Measurements from ENCODE around the gene IL36RN.

The IL36RN gene

DNA sequence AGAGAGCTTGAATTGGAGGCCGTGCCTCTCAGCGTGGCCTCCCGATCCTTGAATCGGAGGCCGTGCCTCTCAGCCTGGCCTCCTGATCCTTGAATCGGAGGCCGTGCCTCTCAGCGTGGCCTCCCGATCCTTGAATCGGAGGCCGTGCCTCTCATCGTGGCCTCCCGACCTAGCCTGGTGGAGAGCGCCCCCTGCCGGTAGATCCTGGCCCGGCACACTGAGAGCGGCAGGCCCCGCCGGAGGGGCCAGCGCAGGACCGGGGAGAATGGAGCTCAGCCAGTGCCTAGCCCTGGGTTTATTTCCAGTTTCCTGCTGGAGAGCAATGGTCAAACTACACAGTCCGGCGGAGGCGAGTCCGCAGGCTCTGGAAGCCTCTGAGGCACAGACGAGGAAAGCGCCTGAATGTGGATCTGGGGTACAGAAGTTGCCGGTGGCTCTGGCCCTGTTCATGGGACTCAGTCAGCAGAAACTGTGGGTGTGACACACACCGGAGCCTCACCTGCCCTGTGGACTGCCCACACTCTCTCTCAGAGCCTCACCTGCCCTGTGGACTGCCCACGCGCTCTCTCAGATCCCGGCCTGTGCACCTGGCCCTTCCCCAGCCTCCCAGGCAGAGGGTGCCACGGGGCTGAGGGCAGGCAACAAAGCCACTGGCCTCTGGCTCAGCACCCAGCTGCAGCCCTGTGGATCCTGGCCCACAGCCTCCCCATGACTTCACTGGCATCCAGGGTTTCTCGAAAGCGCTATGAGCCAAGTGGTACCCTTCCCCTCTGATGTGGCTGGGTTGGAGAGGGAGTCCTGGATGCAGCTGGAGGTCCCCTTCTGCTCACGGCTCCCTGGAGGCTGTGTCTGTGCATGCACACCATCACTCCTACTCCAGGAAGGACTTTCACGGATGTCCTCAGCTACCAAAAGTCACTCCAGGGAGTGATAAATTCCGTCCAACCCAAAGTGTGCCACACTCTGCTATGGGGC, 7.8 kb upstream of the IL36RN start:
- DNase-seq (ENCODE audit: low read depth) = no peak

DNA sequence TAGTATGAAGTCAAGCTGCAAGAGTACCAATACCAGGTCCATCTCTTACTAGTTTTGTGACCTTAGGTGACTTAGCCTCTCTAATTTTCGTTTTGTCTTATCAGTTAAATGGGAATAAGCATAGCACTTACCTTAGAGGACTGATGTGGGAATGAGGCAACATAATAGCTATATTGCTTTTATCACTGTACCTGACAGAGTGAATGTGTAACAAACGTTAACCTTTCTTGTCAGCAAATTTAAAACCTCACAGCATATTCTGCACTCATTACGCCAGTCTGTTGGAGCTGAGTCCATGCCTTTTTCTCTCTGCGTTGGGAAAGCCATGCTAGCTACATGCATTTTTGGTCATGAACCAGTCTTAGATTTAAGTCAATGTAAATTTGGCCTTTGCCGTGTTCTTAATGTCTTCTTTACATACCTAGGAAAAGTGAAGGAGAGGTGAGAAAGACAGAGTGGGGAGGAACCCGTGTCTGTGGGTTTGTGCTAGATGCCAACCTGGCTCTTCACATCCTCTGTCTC, 6.5 kb upstream of the IL36RN start, which contains the start of gene IL36B:
TSS of gene IL36B (minus strand) at position 472 of the 522 bp plus-strand sequence.
- no peak for DNase-seq (ENCODE audit: low read depth)

DNA sequence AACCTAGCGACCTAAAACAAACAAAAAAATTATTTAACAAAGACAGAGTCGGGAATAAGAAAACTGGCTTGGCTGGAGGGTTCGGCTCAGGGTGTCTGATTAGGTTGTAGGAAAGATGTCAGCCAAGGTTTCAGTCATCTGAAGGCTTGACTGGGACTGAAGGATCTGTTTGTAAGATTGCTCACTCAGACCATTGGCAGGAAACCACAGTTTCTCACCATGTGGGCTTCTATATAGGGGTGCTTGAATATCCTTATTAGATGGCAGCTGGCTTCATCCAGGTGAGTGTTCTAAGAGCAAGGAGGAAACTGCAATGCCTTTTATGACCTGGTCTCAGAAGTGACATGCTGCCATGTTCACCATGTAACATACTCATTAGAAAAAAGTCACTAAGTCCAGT, 5.3 kb upstream of the IL36RN start:
- no peak for DNase-seq (ENCODE audit: low read depth)

DNA sequence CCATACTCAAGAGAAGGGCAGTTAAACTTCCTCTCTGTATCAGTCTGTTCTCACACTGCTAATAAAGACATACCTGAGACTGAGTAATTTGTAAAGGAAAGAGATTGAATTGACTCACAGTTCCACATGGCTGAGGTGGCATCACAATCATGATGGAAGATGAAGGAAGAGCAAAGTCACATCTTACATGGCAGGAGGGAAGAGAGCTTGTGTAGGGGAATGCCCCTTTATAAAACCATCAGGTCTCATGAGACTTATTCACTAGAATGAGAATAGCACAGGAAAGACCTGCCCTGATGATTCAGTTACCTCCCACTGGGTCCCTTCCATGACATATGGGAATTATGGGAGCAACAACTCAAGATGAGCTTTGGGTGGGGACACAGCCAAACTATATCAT, 4.9 kb upstream of the IL36RN start:
- no peak for DNase-seq (ENCODE audit: low read depth)

DNA sequence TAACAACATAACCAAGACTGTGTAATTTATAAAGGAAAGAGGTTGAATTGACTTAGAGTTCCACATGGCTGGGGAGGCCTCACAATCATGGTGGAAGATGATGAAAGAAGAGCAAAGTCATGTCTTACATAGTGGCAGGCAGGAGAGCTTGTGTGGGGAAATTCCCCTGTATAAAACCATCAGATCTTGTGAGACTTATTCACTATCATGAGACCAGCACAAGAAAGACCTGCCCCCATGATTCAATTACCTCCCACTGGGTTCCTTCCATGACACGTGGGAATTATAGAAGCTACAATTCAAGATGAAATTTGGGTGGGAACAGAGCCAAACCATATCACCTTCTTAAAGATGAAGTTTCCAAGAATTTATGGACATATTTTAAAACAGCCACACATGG, 2.5 kb upstream of the IL36RN start:
- no peak for DNase-seq (ENCODE audit: low read depth)

DNA sequence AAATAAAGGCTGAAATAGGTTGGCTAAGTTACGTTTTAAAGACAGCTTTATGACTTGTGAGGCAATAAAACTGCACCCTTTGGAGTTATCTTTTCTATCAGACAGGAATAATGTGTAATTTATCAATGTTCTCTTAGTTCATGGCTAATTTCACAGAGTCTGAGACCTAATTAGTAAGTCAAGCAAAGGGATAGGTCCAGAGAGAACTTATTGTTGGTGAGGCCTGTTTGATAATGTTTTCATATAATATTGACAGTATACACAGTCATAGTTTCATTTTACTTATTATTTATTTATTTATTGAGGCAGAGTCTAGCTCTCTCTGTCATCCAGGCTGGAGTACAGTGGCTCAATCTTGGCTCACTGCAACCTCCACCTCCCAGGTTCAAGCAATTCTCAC, 1.9 kb upstream of the IL36RN start:
- DNase-seq (ENCODE audit: low read depth) = no peak

DNA sequence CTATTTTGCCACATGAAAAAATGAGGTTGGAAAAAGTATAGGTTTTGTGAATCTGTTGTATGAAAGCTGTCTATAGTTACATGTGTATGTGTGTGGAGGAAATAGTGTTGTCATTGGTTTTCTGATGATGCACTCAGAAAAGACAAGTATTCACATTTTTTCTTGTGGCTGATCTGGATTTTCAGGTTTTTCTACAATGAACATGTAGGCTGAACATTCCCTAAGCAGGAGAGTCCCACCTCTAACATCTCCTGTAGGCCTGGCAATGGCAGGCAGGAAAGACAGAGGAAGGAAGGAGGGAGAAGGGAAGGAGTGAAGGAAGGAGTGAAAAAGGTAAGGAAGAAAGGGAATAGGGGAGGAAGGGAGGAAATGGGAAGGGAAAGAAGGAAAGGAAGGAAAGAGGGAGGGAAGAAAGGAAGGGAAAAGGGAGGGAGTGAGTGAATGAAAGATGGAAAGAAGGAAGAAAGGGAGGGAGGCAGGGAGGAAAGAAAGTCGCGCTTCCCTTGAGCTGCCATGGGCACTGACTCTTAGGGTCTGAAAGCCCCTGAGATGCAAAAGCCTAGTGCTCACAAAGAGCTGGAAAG, 495 bp upstream of the IL36RN start:
- no peak for DNase-seq (ENCODE audit: low read depth)

DNA sequence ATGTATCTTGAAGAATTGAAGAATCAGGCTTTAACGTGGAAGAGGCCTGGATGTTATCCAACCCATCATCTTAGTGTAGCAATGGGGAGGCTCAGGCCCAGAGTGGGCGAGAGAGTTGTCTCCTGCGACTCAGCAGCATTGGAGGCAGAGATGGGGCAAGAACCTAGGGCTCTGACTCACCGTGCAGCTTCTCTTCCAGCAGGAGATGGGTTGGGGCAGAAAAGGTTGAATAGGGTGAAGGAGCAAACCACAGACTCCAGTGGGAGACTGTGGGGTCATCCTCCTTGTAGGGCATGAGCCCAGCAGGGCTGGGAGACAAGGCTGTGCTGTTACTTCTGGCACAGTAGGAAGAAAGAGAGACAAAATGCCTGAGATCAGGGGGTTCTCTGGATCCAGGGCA, 1.4 kb downstream of the IL36RN start:
- DNase-seq (ENCODE audit: low read depth) = no peak

DNA sequence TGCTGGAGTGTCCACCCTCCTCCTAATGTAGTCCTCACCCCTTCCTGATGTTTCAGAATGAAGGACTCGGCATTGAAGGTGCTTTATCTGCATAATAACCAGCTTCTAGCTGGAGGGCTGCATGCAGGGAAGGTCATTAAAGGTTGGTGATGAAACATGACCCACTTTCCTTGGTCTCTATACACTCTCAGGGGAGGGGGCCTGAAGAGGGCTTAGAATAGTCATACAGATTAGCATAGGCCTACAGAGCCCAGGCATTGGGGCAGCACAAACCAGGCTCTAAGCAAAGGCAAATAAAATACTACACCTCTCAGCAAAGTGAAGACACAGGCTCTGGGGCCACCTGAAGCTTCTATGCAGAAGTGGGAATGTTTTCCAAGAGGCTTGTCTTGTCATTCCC, 1.8 kb downstream of the IL36RN start:
- DNase-seq (ENCODE audit: low read depth) = no peak

DNA sequence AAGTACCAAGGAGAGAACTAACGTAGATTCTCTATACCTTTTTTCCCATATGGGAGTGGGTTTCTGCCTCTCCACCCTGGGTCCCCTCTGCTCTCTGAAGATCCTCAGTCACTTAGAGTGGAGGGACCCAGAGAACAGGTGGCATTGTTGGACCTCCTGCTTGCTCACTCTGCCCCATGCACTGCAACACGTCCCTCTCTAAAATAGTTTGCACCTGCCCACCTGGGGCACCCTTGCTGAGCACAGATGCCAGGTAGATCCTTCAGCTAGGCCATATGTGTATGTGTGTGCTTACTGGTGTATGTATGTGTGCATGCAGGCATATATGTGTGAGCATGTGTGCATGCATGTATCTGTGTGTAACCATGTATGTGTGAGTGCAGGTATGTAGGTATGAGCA, 2.2 kb downstream of the IL36RN start:
- no peak for DNase-seq (ENCODE audit: low read depth)

DNA sequence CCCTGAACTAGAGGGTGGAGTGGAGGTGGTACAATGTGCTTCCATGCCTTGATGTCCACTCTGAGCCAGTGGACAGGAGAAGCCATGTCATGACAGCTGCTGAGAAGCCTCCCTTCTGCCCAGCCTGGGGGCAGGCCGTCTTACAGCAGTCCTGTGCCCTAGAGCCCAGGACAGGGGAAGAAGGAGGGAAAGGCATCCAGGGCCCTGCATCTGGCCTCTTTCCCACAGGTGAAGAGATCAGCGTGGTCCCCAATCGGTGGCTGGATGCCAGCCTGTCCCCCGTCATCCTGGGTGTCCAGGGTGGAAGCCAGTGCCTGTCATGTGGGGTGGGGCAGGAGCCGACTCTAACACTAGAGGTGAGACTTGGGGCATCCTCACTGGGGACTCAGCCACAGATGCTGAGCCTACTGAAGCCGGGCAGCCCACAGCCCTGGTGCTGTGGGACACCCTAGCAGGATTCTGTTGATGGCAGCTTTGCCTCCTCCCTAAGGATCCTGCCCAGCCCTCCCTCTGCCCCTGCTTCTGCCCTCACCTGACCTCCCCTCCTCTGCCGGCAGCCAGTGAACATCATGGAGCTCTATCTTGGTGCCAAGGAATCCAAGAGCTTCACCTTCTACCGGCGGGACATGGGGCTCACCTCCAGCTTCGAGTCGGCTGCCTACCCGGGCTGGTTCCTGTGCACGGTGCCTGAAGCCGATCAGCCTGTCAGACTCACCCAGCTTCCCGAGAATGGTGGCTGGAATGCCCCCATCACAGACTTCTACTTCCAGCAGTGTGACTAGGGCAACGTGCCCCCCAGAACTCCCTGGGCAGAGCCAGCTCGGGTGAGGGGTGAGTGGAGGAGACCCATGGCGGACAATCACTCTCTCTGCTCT, 3.1 kb downstream of the IL36RN start:
- DNase-seq (ENCODE audit: low read depth) = no peak

DNA sequence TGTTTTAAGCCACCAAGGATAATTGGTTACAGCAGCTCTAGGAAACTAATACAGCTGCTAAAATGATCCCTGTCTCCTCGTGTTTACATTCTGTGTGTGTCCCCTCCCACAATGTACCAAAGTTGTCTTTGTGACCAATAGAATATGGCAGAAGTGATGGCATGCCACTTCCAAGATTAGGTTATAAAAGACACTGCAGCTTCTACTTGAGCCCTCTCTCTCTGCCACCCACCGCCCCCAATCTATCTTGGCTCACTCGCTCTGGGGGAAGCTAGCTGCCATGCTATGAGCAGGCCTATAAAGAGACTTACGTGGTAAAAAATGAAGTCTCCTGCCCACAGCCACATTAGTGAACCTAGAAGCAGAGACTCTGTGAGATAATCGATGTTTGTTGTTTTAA, 5.3 kb downstream of the IL36RN start:
- DNase-seq (ENCODE audit: low read depth) = no peak

DNA sequence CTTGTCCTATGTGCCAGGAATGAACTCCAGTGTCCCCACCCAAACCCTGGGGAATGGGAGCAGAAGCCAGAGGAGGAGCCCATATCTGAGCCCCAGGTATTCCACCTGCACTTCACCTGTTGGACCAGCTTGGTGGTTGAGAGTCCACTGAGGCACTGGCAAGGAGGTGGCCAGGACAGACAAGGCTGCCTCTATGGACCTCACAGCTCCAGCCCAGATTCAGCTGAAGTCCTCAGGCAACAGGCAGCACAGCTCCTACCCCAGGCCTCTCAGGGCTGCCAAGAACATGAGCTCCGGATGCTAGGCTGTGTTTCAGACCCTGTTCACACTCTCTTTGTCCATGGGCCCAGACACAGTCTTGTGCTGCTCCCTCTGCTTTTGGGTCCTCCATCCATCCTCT, 5.9 kb downstream of the IL36RN start:
- DNase-seq (ENCODE audit: low read depth) = no peak

DNA sequence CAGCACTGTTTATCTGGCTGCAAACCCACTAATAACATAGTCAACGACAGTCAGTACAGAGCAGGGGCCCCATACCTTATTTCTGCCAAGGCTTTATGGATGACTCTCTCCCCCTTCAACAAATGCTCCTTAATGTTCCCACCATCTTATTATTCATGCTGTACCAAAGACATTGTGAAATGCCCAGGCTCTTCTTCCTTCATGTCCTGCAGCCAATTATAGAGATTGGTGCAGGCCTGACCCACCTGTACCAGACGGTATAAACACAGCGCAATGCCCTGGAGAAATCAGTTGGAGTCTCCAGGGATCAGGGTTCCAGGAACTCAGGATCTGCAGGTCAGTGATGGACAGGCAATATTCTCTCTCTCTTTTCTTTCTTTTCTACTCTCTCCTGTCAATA, 8.7 kb downstream of the IL36RN start, which contains the start of gene IL1F10:
TSS of gene IL1F10 (plus strand) at position 290 of the 400 bp plus-strand sequence. CDS start 4,769 bp downstream, outside the sequence.
- DNase-seq (ENCODE audit: low read depth) = no peak

DNA sequence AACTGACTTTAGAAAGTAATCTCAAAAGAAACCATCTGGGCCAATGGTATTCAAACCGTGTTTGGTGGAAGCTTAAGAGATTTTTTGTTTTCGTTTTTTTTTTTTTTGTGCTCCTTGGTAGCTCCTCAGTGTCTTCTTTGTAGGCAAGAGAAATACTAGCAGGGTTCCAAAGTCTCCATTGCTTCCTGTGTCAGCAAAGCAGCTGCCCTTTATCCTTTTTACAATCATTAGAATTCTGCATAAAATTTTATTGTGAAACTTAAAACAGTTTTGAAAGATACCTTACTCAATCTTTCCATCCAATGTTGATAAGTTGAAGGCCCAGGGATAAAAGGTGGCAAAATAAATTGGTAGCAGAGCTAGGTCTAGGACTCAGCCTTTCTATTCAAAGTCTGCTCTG, 9.3 kb downstream of the IL36RN start:
- DNase-seq (ENCODE audit: low read depth) = no peak

DNA sequence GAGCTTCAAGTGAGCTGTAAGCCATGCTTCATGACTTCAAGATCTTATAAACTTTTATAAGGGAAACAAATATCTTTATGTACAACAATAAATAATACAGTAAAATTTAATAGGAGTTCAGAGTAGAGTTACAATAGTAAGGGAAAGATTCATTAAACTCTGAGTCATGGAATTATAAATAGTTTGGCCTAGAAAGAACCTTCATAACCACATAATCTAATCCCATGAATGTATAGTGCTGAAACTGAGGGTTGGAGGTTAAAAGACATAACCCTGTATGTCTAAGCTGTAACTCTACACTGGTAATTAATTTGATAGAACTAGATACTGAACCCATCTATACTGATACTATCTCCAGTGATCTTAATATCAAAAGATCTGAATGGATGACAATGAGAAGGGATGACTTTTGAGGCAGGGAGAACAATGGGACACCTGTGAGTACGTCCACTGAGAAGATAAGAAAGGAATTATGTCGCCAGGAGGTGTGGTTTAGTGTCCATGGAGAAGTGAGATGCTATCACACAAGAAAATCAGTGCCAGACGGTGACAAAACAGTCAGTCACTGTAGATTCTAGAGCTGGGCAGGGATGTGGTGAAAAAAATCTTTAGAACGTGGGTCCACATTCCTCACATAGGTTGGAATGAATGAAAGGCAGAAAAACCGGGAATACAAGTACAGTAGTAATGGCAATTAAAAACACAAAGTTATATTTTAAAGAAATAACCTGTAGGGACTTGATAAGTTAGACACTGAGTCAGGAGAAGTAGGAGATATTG, 9.9 kb downstream of the IL36RN start:
- no peak for DNase-seq (ENCODE audit: low read depth)

DNA sequence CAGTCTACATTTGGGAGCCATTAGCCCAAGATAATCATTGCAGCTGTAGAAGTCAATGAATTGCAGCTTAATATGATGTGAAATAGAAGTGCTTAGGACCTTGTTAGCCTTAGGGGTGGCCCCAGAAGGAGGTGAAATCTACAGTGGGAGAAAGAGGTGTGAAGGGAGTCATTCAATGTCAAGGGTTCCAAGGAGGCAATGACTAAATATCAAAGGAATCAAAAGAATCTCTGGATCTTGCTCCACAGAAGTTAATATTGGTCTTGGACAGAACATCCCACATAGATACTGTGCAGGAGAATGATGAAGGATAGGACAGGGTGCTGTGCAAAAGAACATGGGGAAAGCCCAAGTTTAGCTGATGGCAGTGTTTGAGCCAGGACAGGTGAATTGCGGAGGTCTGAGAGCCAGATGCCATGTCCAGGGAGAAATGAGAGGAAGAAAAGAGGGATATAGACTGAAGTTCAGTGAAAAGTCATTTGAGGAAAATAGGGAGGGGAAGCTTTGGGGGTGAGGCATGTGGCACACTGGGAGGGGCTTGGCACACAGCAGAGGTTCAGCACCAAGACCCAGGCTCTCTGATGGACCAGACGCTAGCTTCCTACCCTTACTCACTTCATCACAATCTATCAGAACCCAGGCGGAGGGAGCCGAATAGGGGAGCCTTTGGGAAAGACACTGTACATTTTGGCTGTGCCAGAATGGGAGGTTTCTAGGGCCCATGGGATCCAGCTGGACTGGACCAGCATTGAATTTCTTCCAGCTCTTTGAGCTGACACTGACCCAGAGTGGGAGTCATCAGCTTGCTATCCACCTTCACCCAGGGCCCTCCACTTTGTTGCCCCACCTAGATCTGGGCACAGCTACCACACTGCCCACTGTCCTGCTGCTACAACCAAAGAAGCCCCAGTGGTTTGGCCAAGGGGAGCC, 10.9 kb downstream of the IL36RN start:
- DNase-seq (ENCODE audit: low read depth) = no peak

DNA sequence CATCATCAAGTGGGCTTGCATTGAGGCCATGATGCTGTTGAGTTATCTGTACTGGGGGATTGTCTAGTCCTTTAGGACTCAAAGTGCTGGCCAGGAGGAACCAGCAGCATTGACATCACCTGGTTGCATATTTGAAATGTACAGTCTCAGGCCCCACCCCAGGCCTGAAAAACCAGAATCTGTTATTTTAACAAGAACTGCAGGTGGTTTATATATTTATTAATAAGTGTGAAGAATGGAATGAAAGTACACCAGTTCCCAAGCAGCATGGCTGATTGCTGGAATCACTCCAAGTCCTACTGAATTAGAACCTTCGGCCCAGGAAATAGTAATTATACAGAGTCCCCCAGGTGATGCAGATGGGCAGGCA, 11.6 kb downstream of the IL36RN start:
- no peak for DNase-seq (ENCODE audit: low read depth)

DNA sequence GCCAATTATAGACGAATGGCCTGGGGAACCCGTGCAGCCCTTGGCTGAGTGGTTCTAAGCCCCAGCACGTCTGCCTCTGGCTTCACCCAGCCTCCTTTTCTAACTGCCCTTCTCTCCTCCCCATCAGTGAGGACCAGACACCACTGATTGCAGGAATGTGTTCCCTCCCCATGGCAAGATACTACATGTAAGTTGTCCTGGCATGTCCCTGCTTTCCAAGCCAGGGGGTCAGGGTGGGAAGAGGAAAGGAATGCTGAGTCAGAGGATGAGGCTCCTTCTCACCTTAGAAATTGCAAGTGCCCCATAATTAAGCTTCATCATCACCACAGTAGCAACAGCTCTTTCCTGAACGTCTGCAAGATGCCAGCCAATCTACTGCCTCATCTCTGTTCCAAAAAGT, 13.6 kb downstream of the IL36RN start:
- no peak for DNase-seq (ENCODE audit: low read depth)

DNA sequence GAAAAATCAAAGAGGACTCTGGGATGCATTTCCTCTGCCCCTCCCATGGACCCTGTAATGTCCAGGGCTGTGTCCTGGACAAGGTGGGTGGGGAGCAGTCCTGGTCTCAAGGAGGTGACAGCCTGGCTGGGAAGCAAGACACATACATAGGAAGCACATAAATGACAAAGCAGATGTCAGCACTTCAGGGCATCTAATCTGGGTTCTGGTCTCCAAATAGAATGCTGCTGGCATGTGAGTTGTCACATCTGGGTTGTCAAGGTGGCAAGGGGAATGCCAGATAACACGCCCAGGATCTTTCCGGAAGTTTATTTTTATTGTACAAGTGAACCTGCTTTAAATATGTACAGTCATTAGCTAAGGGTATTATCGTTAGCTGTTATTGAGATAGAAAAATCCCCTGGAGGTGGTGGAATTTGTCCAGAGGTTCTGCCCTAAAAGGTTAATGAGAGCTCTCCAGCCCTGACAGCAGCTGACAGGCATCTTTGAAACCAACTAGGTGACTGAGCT, 14.4 kb downstream of the IL36RN start:
- DNase-seq (ENCODE audit: low read depth) = no peak

Measured in activated T-helper 9 cell treated with anti-CD3 and anti-CD28 coated beads, Interleukin-2, amount 50 U/mL, for 16 hours (primary cell).